GM21423 (cell line): ENCODE measurements around the gene FNBP1L.
"Not testable (repeated sequence)": the region's sequence is repeated elsewhere in the genome, so short reads cannot be mapped to it uniquely, and the experiment has no call there.

ENCODE experiments used
- ATAC-seq: cut with Tn5 transposase; IDR thresholded peaks from one replicate; pipeline ENCODE4 v1.9.1; 2021; ENCODE audit warnings: mild to moderate bottlenecking, moderate library complexity; ENCODE audit not compliant: unreplicated experiment

The FNBP1L gene

GRCh38 chr1:93526431-93526830 lies 78.5 kb downstream of the FNBP1L start:
- no peak for ATAC-seq

GRCh38 chr1:93528412-93528811 lies 80.5 kb downstream of the FNBP1L start:
- no peak for ATAC-seq

- ATAC-seq: no peak
These were observed 83.3 kb downstream of the FNBP1L start for GRCh38 chr1:93531193-93531592.

GRCh38 chr1:93532780-93533378 lies 85.0 kb downstream of the FNBP1L start:
- no peak for ATAC-seq

- no peak for ATAC-seq
These were observed 85.8 kb downstream of the FNBP1L start for GRCh38 chr1:93533677-93534076.

GRCh38 chr1:93537396-93537795 lies 89.5 kb downstream of the FNBP1L start:
- ATAC-seq: no peak

- ATAC-seq: no peak
These were observed 90.0 kb downstream of the FNBP1L start for GRCh38 chr1:93537924-93538323.

- ATAC-seq: no peak
These were observed 93.1 kb downstream of the FNBP1L start for GRCh38 chr1:93541045-93541444.

GRCh38 chr1:93542398-93542797 lies 94.5 kb downstream of the FNBP1L start:
- ATAC-seq: no peak

- no peak for ATAC-seq
These were observed 98.4 kb downstream of the FNBP1L start for GRCh38 chr1:93546162-93546863.

GRCh38 chr1:93549131-93549530 lies 101.2 kb downstream of the FNBP1L start:
- no peak for ATAC-seq

GRCh38 chr1:93549811-93550210 lies 101.9 kb downstream of the FNBP1L start:
- no peak for ATAC-seq

GRCh38 chr1:93552741-93553455 lies 105.0 kb downstream of the FNBP1L start:
- ATAC-seq: no peak

GRCh38 chr1:93553886-93554490 lies 106.1 kb downstream of the FNBP1L start:
- ATAC-seq: not testable (repeated sequence)

GRCh38 chr1:93554883-93555872 lies 107.3 kb downstream of the FNBP1L start:
- no peak for ATAC-seq

- no peak for ATAC-seq
These were observed 108.4 kb downstream of the FNBP1L start for GRCh38 chr1:93556291-93556690.

GRCh38 chr1:93559045-93559444 lies 111.1 kb downstream of the FNBP1L start:
- ATAC-seq: no peak

- no peak for ATAC-seq
These were observed 111.8 kb downstream of the FNBP1L start for GRCh38 chr1:93559695-93560094.

- no peak for ATAC-seq
These were observed 117.7 kb downstream of the FNBP1L start for GRCh38 chr1:93565496-93566206.

- ATAC-seq: no peak
These were observed 118.3 kb downstream of the FNBP1L start for GRCh38 chr1:93566227-93566626.
